Breast epithelium (tissue), 3 donors: ENCODE data around the gene NFIB.

Source experiments
- POLR2A ChIP-seq: fragments of 450-650 bp; IDR thresholded peaks from one replicate; pipeline ENCODE4 v1.6.1; 2016; ENCODE audit warnings: antibody characterized with exemption, mild to moderate bottlenecking, moderate library complexity
- TF ChIP-seq, protein P1 (sequence below), 3 donors: fragments of 450-650 bp; IDR thresholded peaks; one replicate each; pipeline ENCODE4 v1.5.1; 2016 to 2017; ENCODE audit warnings: antibody characterized with exemption in 3 of 3, mild to moderate bottlenecking in 3 of 3, moderate library complexity in 3 of 3

DNA sequence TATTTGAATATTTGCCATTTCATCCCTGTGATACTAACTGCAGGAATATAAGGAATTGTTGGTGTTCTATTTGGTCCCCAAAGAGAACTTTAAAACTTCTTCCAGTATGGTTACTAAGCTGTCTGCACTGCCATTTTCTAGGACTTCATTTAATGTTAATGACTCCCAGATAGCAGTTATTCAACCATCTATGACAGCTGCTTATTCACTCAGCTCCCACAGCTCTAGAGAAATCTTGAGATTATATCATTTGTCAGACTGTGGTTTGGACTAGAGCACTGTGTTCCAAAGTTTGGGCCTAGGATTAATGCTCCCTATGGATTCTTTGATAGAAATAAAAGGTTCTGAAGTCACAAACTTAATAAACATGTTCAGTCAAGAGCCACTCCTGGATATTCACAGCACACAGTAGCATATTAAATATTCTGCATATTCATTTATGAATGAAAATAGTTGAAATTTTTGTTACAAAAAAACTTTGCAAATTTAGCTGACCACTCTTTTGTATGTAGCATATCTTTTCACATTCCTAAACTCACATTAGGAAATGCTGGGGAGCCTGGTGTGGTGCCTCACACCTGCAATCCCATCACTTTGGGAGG is 173.7 kb downstream of the NFIB start:
- TF ChIP-seq, protein P1, sequence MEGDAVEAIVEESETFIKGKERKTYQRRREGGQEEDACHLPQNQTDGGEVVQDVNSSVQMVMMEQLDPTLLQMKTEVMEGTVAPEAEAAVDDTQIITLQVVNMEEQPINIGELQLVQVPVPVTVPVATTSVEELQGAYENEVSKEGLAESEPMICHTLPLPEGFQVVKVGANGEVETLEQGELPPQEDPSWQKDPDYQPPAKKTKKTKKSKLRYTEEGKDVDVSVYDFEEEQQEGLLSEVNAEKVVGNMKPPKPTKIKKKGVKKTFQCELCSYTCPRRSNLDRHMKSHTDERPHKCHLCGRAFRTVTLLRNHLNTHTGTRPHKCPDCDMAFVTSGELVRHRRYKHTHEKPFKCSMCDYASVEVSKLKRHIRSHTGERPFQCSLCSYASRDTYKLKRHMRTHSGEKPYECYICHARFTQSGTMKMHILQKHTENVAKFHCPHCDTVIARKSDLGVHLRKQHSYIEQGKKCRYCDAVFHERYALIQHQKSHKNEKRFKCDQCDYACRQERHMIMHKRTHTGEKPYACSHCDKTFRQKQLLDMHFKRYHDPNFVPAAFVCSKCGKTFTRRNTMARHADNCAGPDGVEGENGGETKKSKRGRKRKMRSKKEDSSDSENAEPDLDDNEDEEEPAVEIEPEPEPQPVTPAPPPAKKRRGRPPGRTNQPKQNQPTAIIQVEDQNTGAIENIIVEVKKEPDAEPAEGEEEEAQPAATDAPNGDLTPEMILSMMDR (IDR thresholded peaks at IDR 0.05) = no peak
- TF ChIP-seq POLR2A = no peak
